ENCODE data around the gene GATM.

Gene GATM, protein sequence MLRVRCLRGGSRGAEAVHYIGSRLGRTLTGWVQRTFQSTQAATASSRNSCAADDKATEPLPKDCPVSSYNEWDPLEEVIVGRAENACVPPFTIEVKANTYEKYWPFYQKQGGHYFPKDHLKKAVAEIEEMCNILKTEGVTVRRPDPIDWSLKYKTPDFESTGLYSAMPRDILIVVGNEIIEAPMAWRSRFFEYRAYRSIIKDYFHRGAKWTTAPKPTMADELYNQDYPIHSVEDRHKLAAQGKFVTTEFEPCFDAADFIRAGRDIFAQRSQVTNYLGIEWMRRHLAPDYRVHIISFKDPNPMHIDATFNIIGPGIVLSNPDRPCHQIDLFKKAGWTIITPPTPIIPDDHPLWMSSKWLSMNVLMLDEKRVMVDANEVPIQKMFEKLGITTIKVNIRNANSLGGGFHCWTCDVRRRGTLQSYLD

DNA sequence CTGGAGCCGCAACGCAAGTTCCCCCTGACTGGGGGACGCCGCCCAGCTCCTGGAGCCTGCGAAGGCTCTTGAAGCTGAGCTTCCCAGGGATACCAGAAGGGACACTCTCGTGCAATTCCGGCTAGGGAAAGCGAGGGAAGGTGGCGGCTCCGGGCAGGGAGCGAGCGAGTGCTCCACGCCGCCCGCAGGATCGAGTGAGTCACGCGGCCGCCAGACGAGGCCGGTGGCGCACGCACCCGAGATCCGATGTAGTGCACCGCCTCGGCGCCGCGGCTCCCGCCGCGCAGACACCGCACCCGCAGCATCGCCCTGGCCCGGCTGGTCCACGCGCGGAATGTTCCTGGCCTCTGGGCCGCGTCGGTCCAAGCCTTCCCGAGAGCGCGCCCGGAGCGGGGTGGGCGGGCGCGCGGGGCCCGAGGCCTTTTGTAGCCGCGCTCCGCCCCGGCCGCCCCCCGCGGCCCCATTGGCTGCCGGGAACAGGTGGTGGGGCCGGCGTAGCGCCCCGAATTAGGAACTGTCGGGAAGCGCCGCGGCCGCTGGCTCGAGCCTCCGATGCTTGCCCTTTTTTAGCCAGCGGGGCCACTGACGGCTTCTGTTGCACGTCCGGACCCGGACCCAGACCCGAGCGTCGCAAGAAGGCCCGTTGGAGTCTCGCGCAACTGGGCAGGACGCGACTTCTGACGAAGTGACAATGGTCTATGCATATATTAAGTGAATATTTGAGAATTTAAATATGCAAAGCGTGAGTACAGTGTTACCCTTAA is at the start of gene GATM:
Gene GATM (minus strand): TSS at position 396 of the 764 bp plus-strand sequence. CDS start 91 bp downstream, at position 305.
- peak; percentile 15 to 33 for DNase-seq (ENCODE audit: low read depth in 2 of 2)

DNA sequence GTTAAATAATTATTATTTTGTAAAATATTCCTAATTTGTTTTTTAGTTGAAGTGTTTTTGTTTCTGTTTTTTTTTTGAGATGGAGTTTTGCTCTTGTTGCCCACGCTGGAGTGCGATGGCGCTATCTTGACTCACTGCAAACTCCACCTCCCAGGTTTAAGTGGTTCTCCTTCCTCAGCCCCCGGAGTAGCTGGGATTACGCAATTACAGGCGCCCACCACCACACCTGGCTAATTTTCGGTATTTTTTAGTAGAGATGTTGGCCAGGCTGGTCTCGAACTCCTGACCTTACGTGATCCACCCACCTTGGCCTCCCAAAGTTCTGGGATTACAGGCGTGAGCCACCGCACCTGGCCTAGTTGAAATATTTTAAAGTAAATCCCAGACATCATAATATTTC is 48.7 kb upstream of the GATM start:
- DNase-seq (ENCODE audit: low read depth in 2 of 2), result no peak

DNA sequence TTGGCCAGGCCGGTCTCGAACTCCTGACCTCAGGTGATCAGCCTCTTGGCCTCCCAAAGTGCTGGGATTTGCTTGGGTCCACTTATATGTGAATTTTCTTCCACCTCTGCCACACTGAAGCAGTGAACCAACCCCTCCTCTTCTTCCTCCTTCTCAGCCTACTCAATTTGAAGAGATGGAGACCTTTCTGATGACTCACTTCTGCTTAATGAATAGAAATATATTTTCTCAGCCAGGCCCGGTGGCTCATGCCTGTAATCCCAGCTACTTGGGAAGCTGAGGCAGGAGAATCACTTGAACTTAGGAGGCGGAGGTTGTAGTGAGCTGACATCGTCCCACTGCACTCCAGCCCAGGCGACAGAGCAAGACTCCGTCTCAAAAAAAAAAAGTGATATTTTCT is 46.8 kb upstream of the GATM start:
- DNase-seq (ENCODE audit: low read depth in 2 of 2), result no peak

DNA sequence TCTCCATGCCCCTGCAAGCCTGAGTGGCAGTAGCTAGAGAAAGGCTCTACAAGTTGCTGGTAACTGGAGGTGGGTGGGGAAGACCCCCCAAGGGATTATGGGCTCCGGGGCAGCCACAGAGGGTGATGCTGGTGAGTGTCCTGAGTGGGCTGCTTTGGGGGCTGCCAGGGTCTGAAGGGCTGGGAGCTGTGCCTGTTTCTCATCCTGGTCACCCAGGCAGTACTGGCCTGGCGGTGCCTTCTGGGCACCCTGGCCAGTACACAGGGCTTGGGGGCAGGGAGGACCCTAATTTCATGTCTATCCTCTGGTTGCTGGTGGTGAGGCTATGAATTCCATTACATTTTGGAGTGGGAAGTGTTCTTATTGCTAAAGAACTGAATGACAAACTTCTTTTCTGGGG is 46.1 kb upstream of the GATM start:
- no peak for DNase-seq (ENCODE audit: low read depth in 2 of 2)

DNA sequence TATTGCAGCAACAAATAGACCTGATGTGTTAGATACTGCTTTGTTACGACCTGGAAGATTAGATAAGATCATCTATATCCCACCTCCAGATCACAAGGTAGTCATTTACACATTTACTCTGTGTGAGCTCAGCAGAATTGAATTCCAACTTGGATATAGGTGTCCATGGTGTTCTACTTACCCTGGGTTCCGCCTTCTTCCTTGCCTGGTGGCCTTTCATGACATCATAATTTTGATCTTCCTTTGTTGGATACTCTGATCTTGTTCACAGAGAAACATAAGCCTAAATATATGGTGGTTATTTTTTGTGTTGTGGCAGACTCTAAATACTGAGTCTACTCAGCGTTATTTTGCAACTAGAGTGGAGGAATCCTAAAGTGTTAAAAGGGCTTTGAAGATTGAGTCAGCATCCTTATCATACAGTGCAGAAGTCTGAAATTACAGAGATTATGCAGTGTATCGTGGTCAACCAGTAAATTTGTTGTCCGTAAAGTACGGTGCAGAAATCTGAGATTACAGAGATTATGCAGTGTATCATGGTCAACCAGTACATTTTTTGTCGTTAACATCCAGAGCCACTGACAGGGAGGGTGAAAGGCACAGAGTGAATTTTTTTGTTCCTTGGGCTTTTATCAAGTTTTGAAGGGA is 39.1 kb upstream of the GATM start:
- no peak for DNase-seq (ENCODE audit: low read depth in 2 of 2)

DNA sequence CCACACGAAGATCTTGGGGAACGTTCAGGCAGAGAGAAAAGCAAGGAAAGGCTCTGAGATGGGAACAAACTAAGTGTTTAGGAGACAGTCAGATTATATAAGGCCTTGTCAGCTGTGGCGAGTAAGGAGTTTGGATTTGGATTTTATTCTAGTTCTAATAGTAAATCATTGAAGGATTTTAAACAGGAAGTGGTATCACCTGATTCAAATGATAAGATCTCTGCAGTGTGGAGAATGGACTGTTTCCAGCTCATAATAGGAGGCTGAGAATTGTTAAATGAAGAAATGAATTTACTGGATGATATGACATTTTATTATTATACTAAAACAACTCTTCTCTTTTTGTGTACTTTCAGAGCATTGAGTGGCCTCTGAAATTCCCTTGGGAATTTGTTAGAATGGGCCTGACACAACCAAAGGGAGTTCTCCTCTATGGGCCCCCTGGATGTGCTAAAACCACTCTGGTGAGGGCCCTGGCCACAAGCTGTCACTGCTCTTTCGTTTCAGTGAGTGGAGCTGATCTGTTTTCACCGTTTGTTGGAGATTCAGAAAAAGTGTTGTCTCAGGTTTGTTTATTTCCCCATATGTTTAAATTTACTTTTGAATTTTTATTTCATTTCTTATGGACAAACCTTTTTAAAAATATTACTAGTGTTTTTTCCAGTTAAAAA is 36.0 kb upstream of the GATM start:
- DNase-seq (ENCODE audit: low read depth in 2 of 2), result no peak

DNA sequence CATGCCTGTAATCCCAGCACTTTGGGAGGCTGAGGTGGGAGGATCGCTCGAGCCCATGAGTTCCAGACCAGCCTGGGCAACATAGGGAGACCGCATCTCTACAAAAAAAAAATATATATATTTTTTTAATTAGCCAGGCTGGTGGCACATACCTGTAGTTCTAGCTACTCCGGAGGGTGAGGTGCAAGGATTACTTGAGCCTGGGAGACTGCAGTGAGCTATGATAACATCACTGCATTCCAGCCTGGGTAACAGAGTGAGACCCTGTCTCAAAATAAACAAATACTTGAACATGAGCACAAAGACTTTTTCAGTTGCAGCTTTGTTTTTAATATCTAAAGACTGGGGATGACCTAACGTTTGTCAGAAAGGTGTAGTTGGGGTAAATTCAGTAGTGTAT is 31.3 kb upstream of the GATM start:
- no peak for DNase-seq (ENCODE audit: low read depth in 2 of 2)

DNA sequence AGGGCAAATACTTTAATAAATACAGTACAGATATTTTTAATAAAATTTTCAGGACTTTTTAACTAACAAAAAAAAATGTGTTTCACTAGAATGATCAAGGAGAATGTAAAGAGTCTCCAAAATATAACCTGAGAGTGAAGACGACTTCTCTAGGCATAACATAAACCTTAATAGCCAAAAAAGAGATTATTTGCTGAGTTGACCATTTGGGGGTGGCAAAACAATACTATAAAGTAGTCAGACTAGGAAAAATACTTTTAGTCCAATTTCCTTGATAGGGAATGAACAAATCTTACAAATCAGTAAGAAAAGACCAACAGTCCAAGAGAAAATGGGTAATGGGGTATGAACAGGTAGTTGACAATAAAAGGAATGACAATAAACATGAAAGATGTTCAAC is 29.4 kb upstream of the GATM start:
- DNase-seq (ENCODE audit: low read depth in 2 of 2), result no peak

DNA sequence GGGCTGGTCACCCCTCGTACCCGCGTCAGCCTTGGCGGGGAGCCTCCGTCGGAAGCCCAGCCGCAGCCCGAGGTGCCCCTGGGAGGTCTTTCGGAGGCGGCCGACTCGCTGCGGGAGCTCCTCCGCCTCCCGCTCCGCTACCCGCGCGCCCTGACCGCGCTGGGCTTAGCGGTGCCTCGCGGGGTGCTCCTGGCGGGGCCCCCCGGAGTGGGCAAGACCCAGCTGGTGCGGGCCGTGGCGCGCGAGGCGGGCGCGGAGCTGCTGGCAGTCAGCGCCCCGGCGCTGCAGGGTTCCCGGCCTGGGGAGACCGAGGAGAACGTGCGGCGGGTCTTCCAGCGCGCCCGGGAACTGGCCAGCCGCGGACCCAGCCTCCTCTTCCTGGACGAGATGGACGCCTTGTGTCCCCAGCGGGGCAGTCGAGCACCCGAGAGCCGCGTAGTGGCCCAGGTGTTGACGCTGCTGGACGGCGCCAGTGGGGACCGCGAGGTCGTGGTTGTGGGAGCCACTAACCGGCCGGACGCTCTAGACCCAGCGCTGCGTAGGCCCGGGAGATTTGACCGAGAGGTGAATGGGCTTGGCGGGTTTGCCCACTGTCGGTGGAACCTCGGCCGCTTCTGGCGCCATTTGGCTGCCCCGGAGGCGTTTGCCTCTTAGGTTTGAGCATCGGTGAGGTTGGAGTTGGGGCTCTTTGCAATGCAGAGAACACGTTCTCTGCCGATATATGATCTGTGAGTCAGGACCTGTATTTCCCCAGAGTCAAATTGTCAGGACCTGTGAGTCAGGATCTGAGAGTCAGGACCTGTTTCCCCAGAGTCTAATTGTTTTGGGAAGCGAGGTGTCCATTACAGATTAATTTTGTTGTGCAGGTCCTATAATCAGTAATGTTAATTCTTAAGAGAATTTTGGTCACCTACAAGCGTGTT is 24.9 kb upstream of the GATM start:
- DNase-seq (ENCODE audit: low read depth in 2 of 2), result peak; percentile 14 to 19

DNA sequence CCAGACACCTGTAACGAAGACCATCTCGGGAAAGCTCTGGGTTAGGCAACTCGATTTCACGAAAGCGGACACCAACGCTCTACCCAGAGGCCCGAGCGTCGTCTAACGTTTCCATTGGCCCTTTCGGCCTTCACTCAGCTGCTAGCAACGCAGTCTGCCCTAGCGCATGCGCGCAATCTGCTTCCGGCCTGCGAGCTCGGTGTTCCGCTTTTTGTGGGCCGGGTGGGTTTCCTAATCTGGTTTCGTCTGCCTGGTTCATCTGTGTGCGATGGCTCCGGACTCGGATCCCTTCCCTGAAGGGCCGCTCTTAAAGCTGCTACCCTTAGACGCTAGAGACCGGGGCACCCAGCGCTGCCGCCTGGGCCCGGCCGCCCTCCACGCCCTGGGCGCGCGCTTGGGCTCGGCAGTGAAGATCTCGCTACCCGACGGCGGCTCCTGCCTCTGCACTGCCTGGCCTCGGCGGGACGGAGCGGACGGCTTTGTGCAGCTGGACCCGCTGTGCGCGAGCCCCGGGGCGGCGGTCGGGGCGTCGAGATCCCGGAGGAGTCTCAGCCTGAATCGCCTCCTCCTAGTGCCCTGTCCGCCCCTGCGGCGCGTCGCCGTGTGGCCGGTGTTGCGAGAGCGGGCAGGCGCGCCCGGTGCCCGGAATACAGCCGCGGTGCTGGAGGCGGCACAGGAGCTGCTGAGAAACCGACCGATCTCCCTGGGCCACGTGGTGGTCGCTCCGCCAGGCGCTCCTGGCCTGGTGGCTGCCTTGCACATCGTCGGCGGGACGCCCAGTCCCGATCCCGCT is 24.0 kb upstream of the GATM start:
- DNase-seq (ENCODE audit: low read depth in 2 of 2), result peak; percentile 91 to 92

DNA sequence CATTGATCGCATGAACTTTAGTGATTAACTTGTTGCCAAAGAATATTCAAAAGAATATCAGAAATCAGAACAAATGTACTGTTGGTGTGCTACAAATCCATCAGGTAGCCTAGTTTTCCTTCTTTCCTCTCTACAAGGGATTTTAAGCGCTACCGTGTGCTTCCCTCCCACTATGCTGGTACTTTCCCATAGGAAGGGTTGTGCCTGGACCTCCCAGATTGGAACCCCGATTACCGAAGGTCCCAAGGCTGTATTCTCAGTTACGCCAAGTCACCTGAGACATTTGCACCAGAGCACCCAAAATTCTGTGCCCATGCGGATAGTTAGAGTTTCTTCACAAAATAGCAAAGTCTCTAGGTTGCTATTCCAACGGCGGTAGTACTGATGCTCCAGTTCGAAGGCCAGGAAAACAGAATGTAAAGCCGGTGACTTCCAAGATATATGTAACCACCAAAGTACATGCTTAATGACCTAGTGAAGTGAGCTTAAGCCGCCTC is 23.4 kb upstream of the GATM start:
- no peak for DNase-seq (ENCODE audit: low read depth in 2 of 2)

DNA sequence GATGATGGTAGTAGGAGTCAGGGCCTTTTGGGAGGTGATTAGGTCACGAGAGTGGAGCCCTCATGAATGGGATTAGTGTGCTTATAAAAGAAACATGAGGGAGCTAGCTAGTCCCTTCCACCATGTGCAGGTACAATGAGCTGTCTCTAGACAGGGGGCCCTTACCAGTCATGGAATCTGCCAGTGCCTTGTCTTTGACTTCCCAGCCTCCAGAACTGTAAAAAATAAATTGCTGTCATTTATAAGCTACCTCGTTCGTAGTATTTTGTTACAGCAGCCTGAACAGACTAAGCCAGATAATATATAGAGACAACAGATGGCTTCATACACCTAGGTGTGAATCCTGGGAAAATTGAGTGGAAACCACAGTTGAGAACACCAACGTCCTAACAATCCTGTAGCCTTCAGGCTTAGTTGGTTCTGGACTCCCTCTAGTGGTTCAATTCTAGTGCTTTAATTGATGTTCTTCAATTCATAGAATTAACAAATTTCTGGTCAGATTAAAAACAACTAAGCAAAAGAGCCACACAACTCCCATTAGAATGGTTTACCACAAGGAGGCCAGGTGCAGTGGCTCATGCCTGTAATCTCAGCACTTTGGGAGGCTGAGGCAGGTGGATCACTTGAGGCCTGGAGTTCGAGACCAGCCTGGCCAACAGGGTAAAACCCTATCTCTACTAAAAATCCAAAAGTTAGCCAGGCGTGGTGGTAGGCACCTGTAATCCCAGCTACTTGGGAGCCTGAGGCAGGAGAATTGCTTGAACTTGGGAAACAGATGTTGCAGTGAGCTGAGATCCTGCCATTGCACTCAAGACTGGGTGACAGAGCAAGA is 21.3 kb upstream of the GATM start:
- no peak for DNase-seq (ENCODE audit: low read depth in 2 of 2)

DNA sequence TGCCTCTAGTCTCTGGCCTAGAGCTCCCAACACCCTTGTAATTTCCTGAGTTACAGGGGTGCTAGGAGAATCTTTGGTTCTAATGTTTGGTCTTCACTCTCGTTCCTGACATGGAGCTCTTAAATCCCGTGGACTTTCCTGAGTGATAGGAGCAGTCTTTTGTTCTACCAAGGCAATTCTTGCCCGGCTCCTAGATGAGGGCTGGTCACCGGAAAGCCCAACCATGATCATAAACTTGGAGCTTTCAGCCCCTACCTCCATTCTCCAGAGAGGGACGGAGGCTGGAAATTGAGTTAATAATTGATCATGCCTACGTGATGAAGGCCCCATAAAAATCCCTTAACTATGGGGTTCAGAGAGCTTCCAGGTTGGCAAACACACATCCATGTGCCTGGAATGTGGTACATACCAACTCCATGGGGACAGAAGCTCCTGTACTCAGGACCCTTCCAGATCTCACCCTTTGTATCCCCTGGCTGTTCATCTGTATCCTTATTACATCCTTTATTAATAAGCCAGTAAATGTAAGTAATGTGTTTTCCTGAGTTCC is 18.8 kb upstream of the GATM start:
- no peak for DNase-seq (ENCODE audit: low read depth in 2 of 2)

DNA sequence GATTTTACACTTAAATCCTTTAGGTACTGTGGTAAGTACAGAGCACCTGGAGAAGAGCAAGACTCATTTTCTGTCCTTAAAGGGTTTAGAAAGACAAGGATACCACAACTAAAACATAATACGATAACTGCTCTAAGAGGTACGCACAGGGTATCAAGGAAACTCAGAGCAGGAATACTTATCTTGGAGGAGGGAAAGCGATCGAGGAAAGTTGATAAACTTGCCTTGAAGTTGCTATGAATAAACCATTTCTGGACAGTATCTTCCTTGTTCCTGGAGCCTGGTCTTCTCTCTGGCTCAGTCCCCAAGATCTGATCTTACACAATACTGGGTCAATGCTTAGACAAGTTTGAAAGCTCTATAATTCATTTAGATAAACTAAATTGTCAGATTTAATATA is 17.6 kb upstream of the GATM start:
- no peak for DNase-seq (ENCODE audit: low read depth in 2 of 2)

DNA sequence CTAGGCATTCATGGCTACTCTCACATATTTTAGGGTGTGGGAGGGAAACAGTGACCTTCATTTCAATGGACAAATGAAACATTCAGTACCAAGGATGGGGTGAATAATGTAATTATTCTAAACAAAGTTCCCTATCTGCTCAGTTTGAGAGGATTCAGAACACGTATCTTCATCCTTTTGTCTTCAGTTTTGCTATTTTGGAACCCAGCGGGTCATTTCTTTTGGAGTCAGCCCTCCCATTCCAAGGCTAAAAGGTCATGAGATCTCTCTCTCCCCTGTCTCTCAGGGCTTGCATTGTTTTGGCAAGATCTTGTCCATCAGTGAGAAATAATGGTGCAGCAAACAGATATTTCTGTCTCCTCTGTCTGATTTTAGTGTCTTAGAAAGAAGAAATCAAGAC is 16.3 kb upstream of the GATM start:
- no peak for DNase-seq (ENCODE audit: low read depth in 2 of 2)

DNA sequence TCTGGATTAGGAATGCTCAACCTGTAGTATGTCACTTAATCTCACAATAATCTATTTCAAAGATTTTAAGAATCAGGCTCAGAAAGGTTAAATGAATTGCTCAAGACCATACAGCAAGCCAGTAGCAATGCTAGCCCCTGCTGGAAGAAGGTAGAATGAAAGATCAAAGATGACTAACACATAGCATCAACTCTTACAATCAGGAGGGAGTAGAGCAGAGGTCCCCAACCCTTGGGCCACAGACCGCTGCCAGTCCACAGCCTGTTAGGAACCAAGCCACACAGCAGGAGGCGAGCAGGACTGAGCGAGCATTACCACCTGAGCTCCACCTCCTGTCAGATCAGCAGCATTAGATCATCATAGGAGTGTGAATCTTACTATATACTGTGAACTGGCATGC is 15.5 kb upstream of the GATM start:
- no peak for DNase-seq (ENCODE audit: low read depth in 2 of 2)

DNA sequence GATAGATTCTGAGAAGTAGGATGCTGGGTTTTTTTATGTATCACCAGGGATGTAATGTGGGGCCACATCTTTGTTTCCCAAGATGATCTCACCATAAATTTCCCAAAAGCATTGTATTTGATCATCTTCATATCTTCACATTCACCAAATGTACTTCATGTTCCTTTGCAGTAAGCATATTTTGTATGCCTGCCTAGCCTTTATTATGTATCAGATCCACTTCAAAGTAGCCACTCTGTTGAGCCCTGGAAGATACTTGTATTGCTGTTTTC is 14.2 kb upstream of the GATM start:
- DNase-seq (ENCODE audit: low read depth in 2 of 2), result no peak

DNA sequence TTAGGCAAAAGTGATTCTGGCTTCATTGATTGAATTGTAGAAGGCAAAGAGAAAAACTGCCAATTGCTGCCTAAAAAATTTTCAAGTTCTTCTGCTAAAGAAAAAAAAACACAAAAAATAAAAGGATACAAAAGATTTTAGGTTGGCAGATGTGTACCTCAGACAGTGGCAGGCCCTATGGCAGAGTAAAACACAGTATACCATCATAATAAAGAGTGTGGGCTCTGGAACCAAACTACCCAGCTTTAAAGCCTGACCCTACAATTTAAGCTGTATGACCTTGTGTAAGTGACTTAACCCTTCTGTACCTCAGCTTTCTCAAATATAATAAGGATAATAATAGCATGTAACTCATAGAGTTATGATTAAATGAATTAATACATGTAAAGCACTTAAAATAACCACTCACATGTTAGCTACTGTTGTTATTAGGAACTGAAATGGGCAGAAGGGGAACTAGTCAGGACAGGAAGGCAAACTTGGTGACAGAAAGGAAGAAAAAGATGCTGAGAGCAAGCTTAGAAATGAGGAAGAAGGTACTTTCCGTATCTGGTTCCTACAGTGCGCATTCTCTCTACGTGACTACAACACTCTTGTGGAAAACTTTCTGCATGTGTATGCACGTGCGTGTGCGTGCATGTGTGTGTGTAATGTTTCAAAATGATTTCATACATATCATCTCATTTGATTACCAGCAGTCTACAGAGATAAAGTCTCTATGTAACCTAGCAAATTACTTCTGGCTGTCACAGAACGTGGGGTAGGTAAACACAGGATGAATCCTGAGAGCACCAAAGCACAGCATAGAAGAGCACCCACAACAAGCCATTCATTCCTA is 13.6 kb upstream of the GATM start:
- no peak for DNase-seq (ENCODE audit: low read depth in 2 of 2)

Data from stimulated activated CD8-positive, alpha-beta memory T cell treated with anti-CD3 and anti-CD28 coated beads, Interleukin-2, amount 100 ng/mL, for 48 hours (primary cell).